ENCODE data around the gene UVRAG.

- TF ChIP-seq, protein P1, sequence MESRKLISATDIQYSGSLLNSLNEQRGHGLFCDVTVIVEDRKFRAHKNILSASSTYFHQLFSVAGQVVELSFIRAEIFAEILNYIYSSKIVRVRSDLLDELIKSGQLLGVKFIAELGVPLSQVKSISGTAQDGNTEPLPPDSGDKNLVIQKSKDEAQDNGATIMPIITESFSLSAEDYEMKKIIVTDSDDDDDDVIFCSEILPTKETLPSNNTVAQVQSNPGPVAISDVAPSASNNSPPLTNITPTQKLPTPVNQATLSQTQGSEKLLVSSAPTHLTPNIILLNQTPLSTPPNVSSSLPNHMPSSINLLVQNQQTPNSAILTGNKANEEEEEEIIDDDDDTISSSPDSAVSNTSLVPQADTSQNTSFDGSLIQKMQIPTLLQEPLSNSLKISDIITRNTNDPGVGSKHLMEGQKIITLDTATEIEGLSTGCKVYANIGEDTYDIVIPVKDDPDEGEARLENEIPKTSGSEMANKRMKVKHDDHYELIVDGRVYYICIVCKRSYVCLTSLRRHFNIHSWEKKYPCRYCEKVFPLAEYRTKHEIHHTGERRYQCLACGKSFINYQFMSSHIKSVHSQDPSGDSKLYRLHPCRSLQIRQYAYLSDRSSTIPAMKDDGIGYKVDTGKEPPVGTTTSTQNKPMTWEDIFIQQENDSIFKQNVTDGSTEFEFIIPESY (IDR thresholded peaks at IDR 0.05) = no peak
- no peak for TF ChIP-seq CTCF (IDR thresholded peaks at IDR 0.05; ENCODE audit: low read depth, low read length, missing input control)
- TF ChIP-seq NR2F2 (IDR thresholded peaks at IDR 0.05) = no peak
- TF ChIP-seq JUND (IDR thresholded peaks at IDR 0.05) = no peak
- no peak for TF ChIP-seq MAX (IDR thresholded peaks at IDR 0.05)
- TF ChIP-seq ATF3 (IDR thresholded peaks at IDR 0.05) = no peak
- no peak for TF ChIP-seq EGR1 (IDR thresholded peaks at IDR 0.05; ENCODE audit: low read depth in 2 of 2)
Measured at GRCh38 chr11:75945446-75945845, 130.4 kb downstream of the UVRAG start.
